MM.1S (cell line): Measurements from ENCODE around the gene ZNF469.

Source experiments
- CTCF ChIP-seq: fragments of 300-600 bp; sonication (generic); IDR thresholded peaks from 2 replicates; pipeline ENCODE4 v1.5.1; 2016; ENCODE audit warnings: antibody characterized with exemption, low read length, mixed read lengths
- EZH2 ChIP-seq: fragments of 300-600 bp; sonication (generic); optimal IDR thresholded peaks from 2 replicates; pipeline ENCODE3; 2017; ENCODE audit warnings: low read depth, mild to moderate bottlenecking, antibody characterized with exemption, low read length, mixed read lengths

- TF ChIP-seq CTCF = no peak
- no peak for TF ChIP-seq EZH2
Observed at GRCh38 chr16:88373211-88373610, 9.5 kb upstream of the ZNF469 start.
